Stromal cell of bone marrow (primary cell): ENCODE measurements around the gene FAM228A.
"Not testable (repeated sequence)": the region's sequence is repeated elsewhere in the genome, so short reads cannot be mapped to it uniquely, and the experiment has no call there.

ENCODE experiments used
- DNase-seq: peaks from one replicate; pipeline ENCODE4 v3.0.0-alpha.2; 2012; ENCODE audit warnings: low read depth

The FAM228A gene

GRCh38 chr2:24191156-24191555, 16.3 kb downstream of the FAM228A start:
- DNase-seq, result no peak

DNA sequence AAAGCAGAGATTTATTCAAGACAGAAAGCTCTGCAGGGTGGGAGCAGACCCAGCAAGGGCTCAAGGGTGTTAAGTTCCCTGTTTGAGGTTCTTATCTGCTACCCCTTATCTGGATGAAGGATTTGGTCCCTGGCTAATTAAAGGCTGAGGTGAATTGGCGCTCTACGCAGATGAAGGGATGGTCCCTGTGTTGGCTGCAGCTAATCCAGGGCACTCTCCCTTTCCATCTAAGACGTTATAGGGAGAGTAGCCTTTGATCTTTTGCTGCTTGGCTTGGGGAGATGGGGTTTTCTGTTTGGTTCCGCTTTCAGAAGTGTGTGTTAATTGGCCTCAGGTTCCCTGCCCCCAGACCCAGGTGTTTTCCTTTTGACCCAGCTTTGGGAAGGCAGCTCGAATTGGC, 17.0 kb downstream of the FAM228A start:
- DNase-seq, result no peak

GRCh38 chr2:24197213-24197612, 22.4 kb downstream of the FAM228A start:
- not testable (repeated sequence) for DNase-seq

DNA sequence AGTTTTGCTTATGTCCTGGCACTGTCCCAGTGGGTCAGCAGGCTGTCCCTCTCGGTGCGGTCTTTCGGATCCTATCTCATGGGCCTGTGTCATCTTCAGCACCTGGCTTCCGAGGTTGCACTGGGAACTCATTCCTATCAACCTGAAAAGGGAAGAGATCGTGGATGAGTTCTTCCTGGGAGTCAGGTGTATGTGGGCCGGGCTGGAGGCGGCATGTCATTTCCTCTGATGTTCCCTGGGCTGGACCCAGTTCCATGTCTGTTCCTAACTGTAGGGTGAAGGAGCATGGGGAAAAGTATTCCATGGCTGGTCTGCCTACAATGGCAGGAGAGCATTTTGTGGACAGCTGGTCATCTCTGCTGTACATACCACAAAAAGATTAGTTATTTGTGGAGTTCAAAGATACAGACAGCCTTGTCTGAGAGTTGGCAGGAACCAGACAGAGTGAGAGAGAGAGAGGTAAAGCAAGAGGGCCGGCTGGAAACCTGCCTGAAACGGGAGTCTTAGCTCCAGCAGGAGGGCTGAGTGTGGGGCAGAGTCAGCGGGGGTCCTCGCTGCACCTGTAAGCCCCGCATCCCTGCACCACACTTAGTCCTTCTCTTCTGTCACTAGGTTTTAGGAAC, 25.2 kb downstream of the FAM228A start:
- no peak for DNase-seq

GRCh38 chr2:24200799-24201198, 25.9 kb downstream of the FAM228A start:
- DNase-seq, result no peak

- no peak for DNase-seq
Measured at GRCh38 chr2:24203029-24203786, 28.4 kb downstream of the FAM228A start.

DNA sequence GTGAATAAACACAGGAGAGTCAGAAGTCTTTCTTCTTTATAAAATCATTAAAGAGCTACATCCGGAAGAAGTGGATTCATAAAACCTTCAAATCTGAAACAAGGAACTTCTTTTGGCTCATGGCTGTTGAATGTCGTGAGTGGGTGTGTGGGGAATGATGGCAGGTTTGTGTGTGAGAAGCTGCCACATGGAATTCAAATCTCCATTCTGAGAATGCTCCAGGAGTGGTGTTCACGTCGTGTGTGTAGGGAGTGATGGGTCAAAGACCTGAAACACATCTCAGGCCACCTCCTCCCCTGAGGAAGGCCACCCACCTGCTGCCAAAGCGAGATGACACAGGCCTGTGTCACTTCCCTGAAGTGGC, 28.9 kb downstream of the FAM228A start:
- no peak for DNase-seq

DNA sequence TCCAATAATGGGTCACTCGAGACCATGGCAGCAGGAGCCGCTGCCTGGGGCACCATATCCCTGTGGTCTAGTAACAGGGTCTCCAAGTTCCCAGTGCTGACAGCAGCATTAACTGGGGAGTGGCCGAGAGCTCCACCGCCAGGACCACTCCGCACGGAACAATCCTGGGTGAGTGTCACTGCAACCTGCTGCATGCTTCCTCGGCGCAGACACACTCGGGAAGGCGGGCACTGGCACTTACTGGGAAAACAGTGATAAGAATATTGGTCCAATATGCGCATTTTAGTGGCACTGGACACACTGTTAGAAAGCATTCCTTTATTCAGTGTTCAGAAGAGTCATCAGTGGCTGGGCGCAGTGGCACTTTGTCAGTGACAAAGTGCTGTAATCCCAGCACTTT, 29.7 kb downstream of the FAM228A start:
- no peak for DNase-seq

GRCh38 chr2:24205131-24205530, 30.3 kb downstream of the FAM228A start:
- DNase-seq, result no peak

GRCh38 chr2:24206242-24206641, 31.4 kb downstream of the FAM228A start:
- no peak for DNase-seq

GRCh38 chr2:24206714-24207113, 31.9 kb downstream of the FAM228A start:
- DNase-seq, result no peak

DNA sequence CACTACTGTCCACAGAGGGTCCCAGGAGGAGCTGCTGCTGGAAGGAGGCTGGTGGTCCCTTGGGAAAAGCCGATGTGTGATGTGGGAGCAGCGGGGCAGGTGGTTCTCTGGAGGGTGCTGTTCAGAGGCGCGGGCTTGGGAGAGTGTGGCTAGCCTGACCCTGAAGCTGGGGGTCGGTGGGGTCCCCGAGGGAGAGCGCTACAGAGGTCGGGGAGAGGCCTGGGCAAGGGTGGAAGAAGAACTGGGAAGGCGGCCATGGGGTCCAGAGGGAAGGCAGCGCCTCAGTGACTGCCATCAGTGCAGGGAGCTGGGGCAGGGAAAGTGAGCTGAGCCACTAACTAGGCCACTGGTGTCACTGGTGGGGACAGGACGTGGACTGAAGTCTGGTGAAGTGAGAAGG, 32.5 kb downstream of the FAM228A start:
- DNase-seq, result no peak

GRCh38 chr2:24208490-24208889, 33.6 kb downstream of the FAM228A start:
- no peak for DNase-seq

DNA sequence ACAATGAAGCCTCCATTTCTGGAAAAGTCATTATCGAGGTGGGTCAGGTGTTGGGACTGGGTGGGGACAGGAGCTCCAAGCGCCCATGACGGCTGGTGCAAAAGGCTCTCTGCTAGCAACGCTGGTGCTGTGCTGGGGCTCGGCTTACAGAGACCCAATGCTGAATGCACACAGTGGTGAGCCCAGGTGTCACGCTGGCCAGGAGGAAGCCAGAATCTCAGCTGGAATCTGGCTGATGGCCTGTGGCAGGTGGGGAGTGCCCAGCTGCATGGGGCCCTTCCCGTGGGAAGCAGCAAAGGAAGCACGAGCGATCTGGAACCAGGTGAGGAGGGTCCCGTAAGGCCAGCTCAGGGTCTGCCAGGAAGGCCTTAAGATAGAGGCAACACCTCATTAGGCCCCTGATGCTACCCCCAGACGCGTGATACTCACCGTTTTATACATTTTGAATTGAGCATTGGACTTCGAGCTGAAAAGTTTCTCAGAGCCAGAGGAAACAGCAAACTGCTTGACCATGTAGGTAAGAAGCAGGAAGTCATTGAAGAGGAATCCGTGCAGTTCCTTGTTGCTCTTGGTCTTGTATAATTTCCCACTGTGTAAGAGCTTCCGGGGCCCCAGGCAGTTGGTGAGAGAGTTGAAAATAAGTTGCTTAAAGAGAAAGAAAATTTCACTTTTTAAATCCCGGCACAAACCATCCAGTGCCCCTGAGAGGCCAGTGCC, 34.7 kb downstream of the FAM228A start:
- DNase-seq, result no peak

- DNase-seq, result no peak
Measured at GRCh38 chr2:24210106-24210455, 35.2 kb downstream of the FAM228A start.

- DNase-seq, result no peak
Measured at GRCh38 chr2:24210723-24211122, 35.9 kb downstream of the FAM228A start.

DNA sequence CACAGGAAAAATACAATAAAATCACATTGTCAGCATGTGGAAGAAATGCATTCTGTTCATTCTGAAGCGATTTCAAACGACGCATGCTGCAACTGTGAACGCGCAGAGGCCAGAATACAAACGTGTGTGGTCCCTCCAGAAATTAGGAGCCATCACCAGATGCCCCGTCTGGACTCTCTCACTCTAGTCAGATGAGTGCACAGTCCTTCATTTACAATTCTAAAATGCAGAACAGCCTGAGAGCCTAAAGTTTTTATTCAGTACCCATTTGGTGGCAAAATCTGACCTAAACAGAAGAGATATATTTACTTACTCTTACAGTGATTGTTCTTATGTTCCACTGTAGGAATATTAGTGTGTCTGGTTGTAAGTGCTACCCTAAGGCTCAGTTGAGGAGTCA, 36.6 kb downstream of the FAM228A start:
- DNase-seq, result no peak

- no peak for DNase-seq
Measured at GRCh38 chr2:24214880-24215279, 40.0 kb downstream of the FAM228A start.

DNA sequence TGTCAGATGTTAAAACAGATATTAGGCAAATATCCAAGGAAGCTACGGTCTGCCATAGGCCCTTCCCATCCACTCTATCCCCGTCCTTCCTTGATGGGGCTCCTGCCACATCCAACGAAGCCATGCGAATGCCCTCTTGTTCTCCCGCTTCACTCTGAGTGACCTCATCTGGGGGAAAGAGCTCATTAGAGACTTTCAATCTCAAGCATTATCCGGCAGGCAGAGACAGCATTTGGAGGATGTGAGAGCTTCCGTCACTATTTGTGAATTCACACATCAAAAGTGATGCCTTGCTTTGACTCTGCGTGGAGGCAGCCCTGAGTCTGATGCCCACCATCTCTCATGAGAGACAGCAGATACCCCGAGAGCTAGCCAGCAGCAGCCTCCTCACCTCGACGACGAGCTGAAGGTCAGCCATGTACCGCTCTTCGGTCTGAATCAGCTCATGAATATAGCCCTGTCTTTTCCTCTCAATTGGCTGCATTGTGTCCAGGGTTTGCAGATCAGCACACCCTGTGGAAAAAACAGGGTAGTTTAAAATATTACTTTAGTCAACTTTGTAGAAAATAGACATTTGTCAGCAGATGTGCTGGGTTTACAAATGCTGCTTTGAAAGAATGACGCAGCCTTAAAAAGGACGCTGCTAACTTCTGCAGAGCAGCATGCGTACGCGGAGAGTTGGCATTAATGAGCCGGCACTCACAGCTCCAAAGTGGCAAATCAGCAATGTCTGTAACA, 45.9 kb downstream of the FAM228A start:
- no peak for DNase-seq

- no peak for DNase-seq
Measured at GRCh38 chr2:24221343-24222050, 46.6 kb downstream of the FAM228A start.

DNA sequence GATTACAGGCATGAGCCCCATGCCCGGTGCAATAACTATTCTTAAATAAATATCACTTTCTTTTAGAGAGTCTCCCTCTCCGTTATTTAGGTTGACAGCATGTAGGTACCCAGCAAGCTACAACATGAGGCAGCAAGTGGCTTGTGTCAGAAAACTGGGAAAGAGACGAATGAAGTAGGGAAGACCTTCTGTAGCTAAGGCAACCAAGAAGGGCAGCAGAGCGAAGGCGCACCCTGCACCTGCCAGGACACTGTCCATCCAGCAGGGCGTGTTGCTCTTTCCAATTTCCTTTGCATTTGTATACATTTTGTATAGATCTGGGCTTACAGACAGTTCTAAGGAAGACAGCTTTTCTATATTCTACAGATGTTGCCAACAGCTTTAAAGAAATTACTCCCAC, 48.1 kb downstream of the FAM228A start:
- no peak for DNase-seq
